HG03280 (cell line): ENCODE results near the gene SF3B1.
"Not testable (repeated sequence)": the region's sequence is repeated elsewhere in the genome, so short reads cannot be mapped to it uniquely, and the experiment has no call there.

Source experiments
- ATAC-seq: cut with Tn5 transposase; IDR thresholded peaks from one replicate; pipeline ENCODE4 v1.9.1; 2021; ENCODE audit warnings: mild to moderate bottlenecking, moderate library complexity; ENCODE audit not compliant: unreplicated experiment

The SF3B1 gene

GRCh38 chr2:197433780-197434438 lies 919 bp downstream of the SF3B1 start:
- no peak for ATAC-seq

- not testable (repeated sequence) for ATAC-seq
These were observed 2.3 kb downstream of the SF3B1 start for GRCh38 chr2:197432527-197432926.

- ATAC-seq = no peak
These were observed 3.0 kb downstream of the SF3B1 start for GRCh38 chr2:197431858-197432257.

GRCh38 chr2:197427986-197428385 lies 6.8 kb downstream of the SF3B1 start:
- no peak for ATAC-seq

GRCh38 chr2:197426723-197427603 lies 7.9 kb downstream of the SF3B1 start:
- no peak for ATAC-seq

GRCh38 chr2:197425550-197425949 lies 9.3 kb downstream of the SF3B1 start:
- ATAC-seq = no peak

GRCh38 chr2:197423307-197423706 lies 11.5 kb downstream of the SF3B1 start:
- no peak for ATAC-seq

GRCh38 chr2:197419438-197419837 lies 15.4 kb downstream of the SF3B1 start:
- no peak for ATAC-seq

GRCh38 chr2:197416268-197416667 lies 18.6 kb downstream of the SF3B1 start:
- no peak for ATAC-seq

GRCh38 chr2:197414515-197414914 lies 20.3 kb downstream of the SF3B1 start:
- no peak for ATAC-seq

- ATAC-seq = no peak
These were observed 20.8 kb downstream of the SF3B1 start for GRCh38 chr2:197414039-197414438.

GRCh38 chr2:197405582-197405981 lies 29.2 kb downstream of the SF3B1 start:
- ATAC-seq = no peak

- ATAC-seq = no peak
These were observed 34.8 kb downstream of the SF3B1 start for GRCh38 chr2:197399887-197400540.

- ATAC-seq = no peak
These were observed 35.9 kb downstream of the SF3B1 start for GRCh38 chr2:197398913-197399312.

GRCh38 chr2:197391220-197391717 lies 43.6 kb downstream of the SF3B1 start:
- no peak for ATAC-seq

GRCh38 chr2:197388866-197389587 lies 45.8 kb downstream of the SF3B1 start:
- ATAC-seq = no peak

- no peak for ATAC-seq
These were observed 47.6 kb downstream of the SF3B1 start for GRCh38 chr2:197387179-197387578.

GRCh38 chr2:197386242-197386641 lies 48.6 kb downstream of the SF3B1 start:
- no peak for ATAC-seq

- ATAC-seq = no peak
These were observed 51.0 kb downstream of the SF3B1 start for GRCh38 chr2:197383825-197384224.

GRCh38 chr2:197381641-197382040 lies 53.2 kb downstream of the SF3B1 start:
- ATAC-seq = no peak

GRCh38 chr2:197379918-197380309 lies 54.9 kb downstream of the SF3B1 start:
- ATAC-seq = not testable (repeated sequence)
